ENCODE data around the gene TK2.

- no peak for TF ChIP-seq CTCF (IDR thresholded peaks at IDR 0.05; ENCODE audit: insufficient read depth, low read length, poor library complexity, severe bottlenecking)
- no peak for TF ChIP-seq EZH2phosphoT487 (conservative IDR thresholded peaks at IDR 0.05; ENCODE audit: low read length)
Measured at GRCh38 chr16:66543541-66543940, 6.4 kb downstream of the TK2 start.
